ENCODE data around the gene NUTF2. TPM values are rescaled to one million over a fixed set of nuclear protein-coding genes. Genes with fewer than 3 reads are reported as not detected.

Gene NUTF2
- total and polyA plus RNA-seq, 2 of the 4 experiments (the other 2 are of a cell fraction), result 42.7 to 361 TPM

- no TSS peak for BruUV-seq (replicated peaks)
- Histone ChIP-seq H2AK5ac (ENCODE audit: low read depth, low read length) (no peak overlapping the region), H3K27ac (ENCODE audit: insufficient read depth, low read length) (no peak overlapping the region), H2BK5ac (ENCODE audit: low read depth, low read length, poor library complexity, severe bottlenecking) (no peak overlapping the region), H3K9me1 (ENCODE audit: insufficient read depth, low read length) (peaks cover 28% of the 10 kb centered on the region), H4K20me1 (ENCODE audit: insufficient read depth, low read length) (peaks cover 42% of the 10 kb centered on the region), H2BK15ac (ENCODE audit: low read depth, low read length) (no peak overlapping the region), H3K4ac (ENCODE audit: low read depth, low read length) (no peak overlapping the region), H2BK120ac (ENCODE audit: low read depth, low read length) (no peak overlapping the region), H3K4me1 (ENCODE audit: control insufficient read depth, insufficient read depth, low read length) (peaks cover 6% of the 10 kb centered on the region), H4K5ac (ENCODE audit: low read depth, low read length) (no peak overlapping the region), H3K14ac (replicated peaks; ENCODE audit: low read depth, low read length) (no peak overlapping the region), H4K8ac (ENCODE audit: low read depth in 2 of 2, low read length in 2 of 2) (no peak overlapping the region), H3K9me3 (ENCODE audit: control insufficient read depth, insufficient read depth, low read length) (no peaks in the 10 kb centered on the region), H3K79me1 (ENCODE audit: low read depth in 1 of 2, low read length in 2 of 2) (peaks cover 22 to 70% of the 10 kb centered on the region in 2 experiments), H3K9ac (ENCODE audit: low read depth, low read length) (no peak overlapping the region), H2BK20ac (ENCODE audit: low read depth, low read length) (no peak overlapping the region), H3K18ac (ENCODE audit: low read depth, low read length) (no peak overlapping the region), H4K91ac (ENCODE audit: insufficient read depth, low read depth, low read length) (no peak overlapping the region), H3K4me2 (ENCODE audit: low read depth, low read length) (no peak overlapping the region), H3K27me3 (ENCODE audit: control insufficient read depth, insufficient read depth, low read length) (no peaks in the 10 kb centered on the region), H2AK9ac (replicated peaks; ENCODE audit: low read depth, low read length, poor library complexity) (no peak overlapping the region), H3K23ac (ENCODE audit: low read depth, low read length) (no peak overlapping the region), H2AFZ (replicated peaks; ENCODE audit: low read length, poor library complexity) (no peak overlapping the region), H3K36me3 (ENCODE audit: control insufficient read depth, insufficient read depth, low read length) (peaks cover 11% of the 10 kb centered on the region), H3K4me3 (ENCODE audit: insufficient read depth, low read depth, low read length) (no peak overlapping the region), H3K56ac (ENCODE audit: extremely low read depth, insufficient read depth, low read length) (no peak overlapping the region)
- intact Hi-C loops (cut with micrococcal nuclease), result loop anchor here (1.0 kb wide), 1 partner anchor 17 kb away; the partner anchor contains the start of gene NRN1L
- in situ Hi-C loops (cut with MboI; ENCODE audit: low sequenced_read_pairs), result no loop called here
- dilution Hi-C loops (cut with HindIII; ENCODE audit: low sequenced_read_pairs, unreplicated experiment), result no loop called here
- ChIA-PET POLR2A (ENCODE audit: unreplicated experiment) (no interaction called here), CTCF (no interaction called here)
- DNase-seq (no peak), ATAC-seq (ENCODE audit: low read depth) (no peak)
- no peak for TF ChIP-seq RAD21 (IDR thresholded peaks at IDR 0.05; ENCODE audit: low read length)
- no peak for TF ChIP-seq RCOR1 (IDR thresholded peaks at IDR 0.05; ENCODE audit: insufficient replicate concordance, low read length)
- TF ChIP-seq ELK1 (IDR thresholded peaks at IDR 0.05; ENCODE audit: borderline replicate concordance, low read depth, low read length), result no peak
- no CpG with 5 or more reads among the region's 5 CpGs for WGBS, 2 experiments (ENCODE audit: extremely low coverage in 2 of 2, insufficient read length in 1 of 2)
These were observed 55.0 kb downstream of the NUTF2 start for GRCh38 chr16:67901734-67902133.
